ENCODE measurements around the gene SCYGR8. TPM values are rescaled to one million over a fixed set of nuclear protein-coding genes. Genes with fewer than 3 reads are reported as not detected.

SCYGR8 gene
- total RNA-seq (2022; extraction: Qiagen RNA extraction; ENCODE audit: low read depth), result not detected in 5 replicates

GRCh38 chr2:227745594-227745993 is at the start of gene SCYGR8:
Gene SCYGR8 (plus strand): TSS chr2:227745894. CDS start chr2:227745894, 0 bp downstream.

GRCh38 chr2:227717687-227718567 is 27.8 kb upstream of the SCYGR8 start, which contains the start of gene SLC19A3:
Gene SLC19A3 (minus strand): TSS chr2:227718028. CDS start chr2:227702318, 15,710 bp downstream.

GRCh38 chr2:227724394-227725039 is 21.2 kb upstream of the SCYGR8 start, which contains the start of gene SCYGR6:
Gene SCYGR6 (minus strand): TSS chr2:227724757. CDS start chr2:227724757, 0 bp downstream.

GRCh38 chr2:227728035-227728434 is 17.7 kb upstream of the SCYGR8 start, which contains the start of gene SCYGR7:
Gene SCYGR7 (plus strand): TSS chr2:227728335. CDS start chr2:227728335, 0 bp downstream.

Other genes with a start within 250 kb of the SCYGR8 start
- gene SCYGR2, start 147.0 kb upstream of the SCYGR8 start, total RNA-seq (2022; extraction: Qiagen RNA extraction; ENCODE audit: low read depth), result not detected in 5 replicates
- not detected in 5 replicates for gene SCYGR3, start 131.1 kb upstream of the SCYGR8 start, total RNA-seq (2022; extraction: Qiagen RNA extraction; ENCODE audit: low read depth)
- gene SCYGR4, start 128.4 kb upstream of the SCYGR8 start, total RNA-seq (2022; extraction: Qiagen RNA extraction; ENCODE audit: low read depth), result not detected in 5 replicates
- gene SCYGR5, start 79.1 kb upstream of the SCYGR8 start, total RNA-seq (2022; extraction: Qiagen RNA extraction; ENCODE audit: low read depth), result not detected in 5 replicates
- gene SLC19A3, start 27.9 kb upstream of the SCYGR8 start, total RNA-seq (2022; extraction: Qiagen RNA extraction; ENCODE audit: low read depth), result 2.5 to 3.8 TPM (median 3.2 TPM) in 5 replicates
- gene SCYGR6, start 21.1 kb upstream of the SCYGR8 start, total RNA-seq (2022; extraction: Qiagen RNA extraction; ENCODE audit: low read depth), result not detected in 5 replicates
- gene SCYGR7, start 17.6 kb upstream of the SCYGR8 start, total RNA-seq (2022; extraction: Qiagen RNA extraction; ENCODE audit: low read depth), result not detected in 5 replicates
- gene CCL20, start 67.9 kb downstream of the SCYGR8 start, total RNA-seq (2022; extraction: Qiagen RNA extraction; ENCODE audit: low read depth), result 2.3 to 7.2 TPM (median 3.2 TPM) in 5 replicates
- gene DAW1, start 125.7 kb downstream of the SCYGR8 start, total RNA-seq (2022; extraction: Qiagen RNA extraction; ENCODE audit: low read depth), result 1.6 to 2.7 TPM (median 1.7 TPM) in 5 replicates

Measured in A549 treated with DMSO at 1 μM for 4 hours (cell line).